HG02973 (cell line): ENCODE results near the gene ICA1.
A peak's percentile ranks its signal among the peaks of the same experiment; 100 is the strongest.
"Not testable (repeated sequence)": the region's sequence is repeated elsewhere in the genome, so short reads cannot be mapped to it uniquely, and the experiment has no call there.

Experiments used
- ATAC-seq: cut with Tn5 transposase; IDR thresholded peaks from one replicate; pipeline ENCODE4 v1.9.1; 2021; ENCODE audit warnings: moderate library complexity; ENCODE audit not compliant: unreplicated experiment

Gene ICA1

DNA sequence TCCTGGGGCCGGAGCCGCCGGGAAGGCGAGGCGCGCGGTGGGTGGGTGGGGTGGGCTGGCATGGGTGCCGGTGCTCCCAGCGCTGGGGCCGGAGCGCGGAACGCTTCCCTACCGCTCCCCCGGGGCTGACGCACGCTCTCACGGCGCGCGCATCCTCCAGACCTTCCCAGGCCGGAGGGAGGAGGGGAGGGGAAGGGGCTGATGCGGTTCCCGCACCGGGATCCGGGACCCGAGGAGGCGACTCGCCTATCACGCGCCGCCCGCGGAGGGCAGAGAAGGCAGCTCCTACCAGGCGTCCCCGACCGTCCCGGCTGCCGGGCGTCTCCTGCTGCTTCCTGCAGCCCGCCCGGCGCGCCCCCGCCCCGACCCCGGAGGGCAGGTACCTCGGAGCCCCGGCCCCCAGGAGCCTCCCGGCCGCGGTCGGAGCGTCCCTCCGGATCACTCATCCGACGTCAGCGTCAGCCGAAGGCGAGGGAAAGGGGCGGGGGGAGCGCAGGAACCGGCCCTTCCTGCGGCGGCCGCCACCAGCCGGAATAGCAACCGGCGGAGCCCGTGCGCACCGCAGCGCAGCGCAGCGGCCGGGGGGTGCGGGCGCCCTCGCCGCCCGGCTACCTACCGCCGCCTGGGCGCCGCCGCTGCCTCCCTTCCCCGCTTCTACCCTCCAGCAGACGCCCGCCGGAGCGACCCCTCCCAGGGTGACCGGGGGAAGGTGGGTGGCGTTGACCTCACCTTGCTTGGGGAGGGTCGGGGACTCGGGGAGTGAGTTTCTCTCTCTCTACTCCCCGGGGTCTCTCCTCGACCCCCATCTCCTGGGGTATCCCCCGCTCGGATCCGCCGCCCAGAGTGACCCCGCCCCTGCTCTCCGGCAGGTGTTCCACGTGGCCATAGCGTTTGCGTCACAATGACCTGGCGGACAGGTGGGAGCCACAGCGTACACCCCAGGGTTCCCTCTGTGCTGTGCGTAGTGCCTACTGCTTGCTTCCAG lies at the start of gene ICA1:
Gene ICA1, minus strand, starts transcription at position 457 of the 985 bp plus-strand sequence. CDS start 26,241 bp downstream, outside the sequence.
- ATAC-seq = no peak

- no peak for ATAC-seq
These were observed 48.9 kb upstream of the ICA1 start for GRCh38 chr7:8310876-8311275.

DNA sequence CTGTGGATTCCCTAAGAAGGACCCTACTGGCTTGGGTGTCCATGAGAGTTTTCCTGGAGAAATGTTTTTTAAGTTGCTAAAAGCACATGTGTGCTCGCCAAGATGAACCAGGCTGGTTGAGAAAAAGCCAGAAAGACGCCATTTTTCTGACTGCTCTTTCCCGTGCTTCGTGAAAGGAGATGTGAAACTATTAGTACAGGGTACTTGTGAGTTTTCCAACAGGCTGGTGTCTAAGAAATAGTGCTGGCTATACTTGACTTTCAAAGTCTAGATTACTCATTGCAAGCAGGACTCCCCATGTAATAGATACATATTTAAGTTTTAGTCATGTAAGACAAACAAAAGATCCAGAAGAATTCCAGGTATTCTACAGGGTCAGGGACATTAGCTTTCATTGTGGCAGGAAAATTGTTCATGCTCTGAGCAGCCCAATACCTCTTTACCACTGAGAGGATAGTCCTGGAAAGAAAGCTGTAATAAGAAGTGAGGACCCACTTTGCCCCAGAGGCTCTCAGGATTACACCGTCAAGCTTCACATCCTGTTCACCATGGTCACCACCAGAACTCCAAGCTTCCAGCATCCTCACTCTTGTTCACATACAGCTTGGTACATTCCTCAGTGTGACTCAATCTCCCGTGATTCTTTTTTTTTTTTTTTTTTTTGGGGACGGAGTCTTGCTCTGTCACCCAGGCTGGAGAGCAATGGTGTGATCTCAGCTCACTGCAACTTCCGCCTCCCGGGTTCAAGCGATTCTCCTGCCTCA lies 43.8 kb upstream of the ICA1 start:
- no peak for ATAC-seq

GRCh38 chr7:8305104-8305503 lies 43.1 kb upstream of the ICA1 start:
- no peak for ATAC-seq

GRCh38 chr7:8303904-8304528 lies 42.0 kb upstream of the ICA1 start:
- no peak for ATAC-seq

DNA sequence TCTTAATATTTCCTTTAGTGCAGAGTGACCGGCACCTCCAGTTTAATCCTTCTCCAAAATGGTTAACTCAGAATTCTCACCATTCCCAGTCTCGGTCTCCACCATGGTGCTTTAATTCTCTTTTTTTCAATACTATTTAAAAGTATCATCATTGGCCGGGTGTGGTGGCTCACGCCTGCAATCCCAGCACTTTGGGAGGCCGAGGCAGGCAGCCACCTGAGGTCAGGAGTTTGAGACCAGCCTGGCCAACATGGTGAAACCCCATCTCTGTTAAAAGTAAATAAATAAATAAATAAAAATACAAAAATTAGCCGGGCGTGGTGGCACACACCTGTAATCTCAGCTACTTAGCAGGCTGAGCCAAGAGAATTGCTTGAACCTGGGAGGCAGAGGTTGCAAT lies 35.1 kb upstream of the ICA1 start:
- not testable (repeated sequence) for ATAC-seq

DNA sequence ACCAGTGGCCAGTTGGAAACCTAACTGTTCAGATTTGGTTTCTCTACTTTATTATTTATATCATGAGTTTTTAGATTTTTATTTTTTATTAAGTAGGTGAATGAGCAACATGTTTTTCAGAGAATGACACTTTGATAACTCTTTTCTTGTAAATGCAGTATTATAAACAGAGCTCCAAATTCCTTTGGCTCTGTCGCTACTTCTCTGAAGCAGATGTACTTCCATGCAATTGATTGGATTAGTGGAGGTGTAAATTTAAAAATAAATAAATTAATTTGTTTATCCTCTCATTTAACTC lies 34.3 kb upstream of the ICA1 start:
- no peak for ATAC-seq

GRCh38 chr7:8295638-8296361 lies 33.8 kb upstream of the ICA1 start:
- ATAC-seq = peak; percentile 99

GRCh38 chr7:8291397-8292141 lies 29.6 kb upstream of the ICA1 start:
- ATAC-seq = no peak

- ATAC-seq = no peak
These were observed 28.8 kb upstream of the ICA1 start for GRCh38 chr7:8290645-8291308.

- ATAC-seq = no peak
These were observed 24.2 kb upstream of the ICA1 start for GRCh38 chr7:8286118-8286517.

GRCh38 chr7:8285155-8285554 lies 23.2 kb upstream of the ICA1 start:
- no peak for ATAC-seq

GRCh38 chr7:8284606-8285005 lies 22.6 kb upstream of the ICA1 start:
- no peak for ATAC-seq

DNA sequence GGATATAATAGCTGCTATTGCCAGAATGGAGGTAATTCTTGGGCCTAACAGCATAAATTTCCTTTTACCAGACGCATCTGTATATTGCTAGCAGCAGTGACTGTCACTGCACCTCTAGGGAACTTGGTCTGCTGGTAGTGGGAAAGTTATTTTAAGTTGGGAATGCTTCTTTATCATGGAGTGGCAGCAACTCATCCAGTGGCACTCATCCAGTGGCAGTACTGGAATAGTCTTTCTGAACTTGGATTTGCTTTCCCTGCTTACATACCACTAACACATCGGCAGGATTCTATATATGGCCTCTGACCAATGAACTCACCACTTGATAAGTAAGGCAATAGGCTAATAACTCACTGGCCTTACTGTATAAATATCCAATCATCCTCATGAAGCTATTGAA lies 22.0 kb upstream of the ICA1 start:
- no peak for ATAC-seq

- ATAC-seq = no peak
These were observed 20.9 kb upstream of the ICA1 start for GRCh38 chr7:8282871-8283270.

- ATAC-seq = no peak
These were observed 20.2 kb upstream of the ICA1 start for GRCh38 chr7:8282162-8282561.

GRCh38 chr7:8278183-8278582 lies 16.2 kb upstream of the ICA1 start:
- ATAC-seq = no peak

GRCh38 chr7:8277394-8277982 lies 15.5 kb upstream of the ICA1 start:
- ATAC-seq = no peak

GRCh38 chr7:8274589-8274988 lies 12.6 kb upstream of the ICA1 start:
- no peak for ATAC-seq
